Skeletal muscle cell (primary cell): ENCODE data around the gene TMEM150A.
"Not testable (repeated sequence)": the region's sequence is repeated elsewhere in the genome, so short reads cannot be mapped to it uniquely, and the experiment has no call there.

Experiments
- DNase-seq: peaks from one replicate; pipeline ENCODE4 v3.0.0-alpha.2; 2010; ENCODE audit warnings: low read depth
- H3K4me3 ChIP-seq: 2 replicates; pipeline ENCODE4 v1.5.1; 2011; ENCODE audit warnings: low read depth, mild to moderate bottlenecking, control low read depth, low read length, moderate library complexity

Gene TMEM150A

DNA sequence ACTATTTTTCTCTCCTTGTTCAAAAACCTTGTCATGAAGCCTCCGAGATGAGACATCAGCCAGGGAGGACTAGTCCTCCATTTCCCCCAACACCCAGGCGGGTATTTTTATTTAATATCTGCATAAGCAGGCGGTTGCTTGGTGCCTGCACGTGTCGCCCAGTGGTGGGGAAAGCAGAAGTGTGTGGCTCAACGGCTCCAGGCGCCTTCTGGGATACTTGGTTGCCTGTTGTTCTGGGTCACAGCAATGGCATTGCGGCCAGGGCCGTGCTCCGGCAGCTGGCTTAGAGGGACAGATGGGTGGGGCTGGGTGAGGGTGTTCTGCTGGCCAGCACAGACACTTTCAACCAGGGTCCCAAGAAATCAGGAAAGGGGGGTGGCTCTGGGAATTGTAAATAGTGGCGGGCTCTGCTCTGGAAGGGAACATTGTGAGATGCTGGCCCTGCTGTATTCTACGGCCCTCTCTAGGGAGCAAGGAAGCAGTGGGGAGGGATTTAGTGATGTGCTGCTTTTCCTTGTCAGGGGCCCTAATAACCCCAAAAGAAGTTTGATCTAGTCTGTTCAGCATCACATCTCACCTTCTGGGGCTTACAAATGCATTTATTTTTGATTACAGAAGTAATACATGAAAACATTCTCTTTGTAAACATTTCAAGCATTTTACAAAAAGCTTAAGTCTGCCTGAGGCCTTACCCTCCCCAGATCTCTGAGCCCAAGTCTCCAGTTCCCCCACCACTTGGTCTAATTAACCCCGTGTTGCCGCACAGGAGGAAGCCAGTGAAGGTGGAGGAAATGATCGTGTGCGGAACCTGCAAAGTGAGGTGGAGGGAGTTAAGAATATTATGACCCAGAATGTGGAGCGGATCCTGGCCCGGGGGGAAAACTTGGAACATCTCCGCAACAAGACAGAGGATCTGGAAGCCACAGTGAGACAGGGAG lies 24.0 kb downstream of the TMEM150A start:
- no peak overlapping the region for H3K4me3 ChIP-seq
- no peak for DNase-seq

DNA sequence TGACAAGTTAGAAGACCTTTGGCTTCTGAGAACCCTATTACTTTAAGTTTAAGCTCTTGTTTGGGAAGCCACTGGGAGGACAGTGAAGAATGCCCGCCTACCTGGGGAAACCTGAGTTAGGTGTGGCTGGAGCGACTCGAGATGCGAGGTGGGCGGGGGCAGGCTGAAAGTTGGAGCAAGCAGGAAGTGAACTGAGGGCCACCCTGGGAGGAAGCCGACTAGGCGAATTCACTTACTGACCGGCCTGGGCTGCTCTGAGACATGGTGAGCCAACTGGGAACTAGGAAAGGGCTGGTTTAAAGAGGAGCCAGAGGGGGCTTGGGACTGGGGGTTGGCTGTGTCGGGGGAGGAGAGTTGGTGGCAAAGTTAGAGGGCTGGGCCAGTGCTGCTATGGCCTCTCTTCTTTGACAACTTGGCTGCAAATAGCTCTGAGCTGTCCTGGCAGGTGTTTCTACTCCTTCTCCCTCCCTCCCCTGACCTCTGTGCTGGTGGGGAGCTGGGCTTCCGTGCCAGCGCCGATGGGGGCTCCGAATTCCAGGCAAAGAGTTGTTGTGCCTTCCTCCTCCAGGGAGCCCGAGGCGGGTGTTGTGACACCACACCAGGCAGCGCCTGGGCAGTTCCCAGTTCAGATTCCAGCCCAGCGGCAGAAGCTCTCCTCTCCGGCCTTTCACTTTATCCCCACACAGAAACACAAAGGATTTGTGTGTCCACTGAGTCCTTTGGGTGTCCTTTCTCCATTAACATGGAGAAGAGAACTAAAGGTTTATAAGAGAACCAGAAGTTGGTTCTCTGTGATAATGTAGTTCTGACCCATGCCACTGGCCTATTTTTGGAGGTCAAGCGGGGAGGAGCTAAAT lies 24.9 kb downstream of the TMEM150A start, which contains the start of gene VAMP8:
VAMP8 (plus strand) TSS at position 201 of the 857 bp plus-strand sequence; CDS start at position 262, 61 bp downstream.
- no peak for DNase-seq
- no peak within 1 kb of the TSS for H3K4me3 ChIP-seq

DNA sequence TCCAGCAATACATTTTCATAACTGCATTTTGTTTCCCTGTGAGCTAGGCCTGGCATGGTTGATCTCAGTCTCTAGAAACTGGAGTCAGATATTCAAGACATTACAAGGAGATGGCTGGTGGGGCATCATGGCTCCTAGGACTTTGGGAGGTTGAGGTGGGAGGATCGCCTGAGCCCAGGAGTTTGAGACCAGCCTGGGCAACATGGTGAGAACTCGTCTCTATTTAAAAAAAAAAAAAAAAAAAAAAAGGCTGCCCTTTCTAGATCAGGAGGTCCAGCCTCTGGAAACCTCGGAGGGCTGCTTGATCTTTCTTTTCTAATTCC lies 25.5 kb downstream of the TMEM150A start:
- no peak for DNase-seq
- no peak overlapping the region for H3K4me3 ChIP-seq

DNA sequence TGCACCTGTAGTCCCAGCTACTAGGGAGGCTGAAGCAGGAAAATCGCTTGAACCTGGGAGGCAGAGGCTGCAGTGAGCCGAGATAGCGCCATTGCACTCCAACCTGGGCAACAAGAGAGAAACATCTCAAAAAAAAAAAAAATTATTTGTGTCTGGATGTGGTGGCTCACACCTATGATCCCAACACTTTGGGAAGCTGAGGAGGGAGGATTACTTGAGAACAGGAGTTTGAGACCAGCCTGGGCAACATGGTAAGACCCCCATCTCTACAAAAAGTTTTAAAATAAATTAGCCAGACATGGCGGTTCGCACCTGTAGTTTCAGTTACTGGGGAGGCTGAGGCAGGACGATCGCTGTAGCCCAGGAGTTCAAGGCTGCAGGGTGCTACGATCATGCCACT lies 26.8 kb downstream of the TMEM150A start:
- no peak overlapping the region for H3K4me3 ChIP-seq
- no peak for DNase-seq

DNA sequence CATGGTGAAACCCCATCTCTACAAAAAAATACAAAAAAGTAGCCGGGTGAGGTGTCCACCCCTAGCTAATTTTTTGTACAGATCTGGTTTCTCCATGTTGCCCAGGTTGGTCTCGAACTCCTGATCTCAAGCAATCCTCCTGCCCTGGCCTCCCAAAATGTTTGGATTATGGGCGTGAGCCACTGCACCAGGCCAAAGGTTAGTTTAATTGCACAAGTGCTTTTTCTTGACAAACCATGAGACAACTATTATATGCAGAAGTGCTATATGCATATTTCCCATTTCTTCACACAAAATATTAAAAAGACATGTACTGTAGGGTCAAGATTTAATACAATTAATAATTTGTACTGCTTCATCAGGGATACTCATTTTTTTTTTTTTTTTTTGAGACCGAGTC lies 36.2 kb downstream of the TMEM150A start:
- DNase-seq: no peak
- H3K4me3 ChIP-seq: no peak overlapping the region

DNA sequence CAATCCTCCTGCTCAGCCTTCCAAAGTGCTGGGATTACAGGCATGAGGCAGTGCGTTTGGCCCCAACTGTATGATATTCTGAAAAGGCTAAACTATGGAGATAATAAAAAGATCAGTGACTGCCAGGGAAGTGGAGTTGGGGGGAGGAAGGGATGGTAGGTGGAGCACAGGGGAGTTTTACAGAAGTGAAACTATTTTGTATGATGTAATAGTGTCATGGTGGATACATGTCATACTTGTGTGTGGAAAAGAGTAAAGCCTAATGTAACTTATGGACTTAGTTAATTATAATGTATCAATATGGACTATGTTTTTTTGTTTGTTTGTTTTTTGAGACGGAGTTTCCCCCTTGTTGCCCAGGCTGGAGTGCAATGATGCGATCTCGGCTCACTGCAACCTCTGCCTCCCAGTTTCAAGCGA lies 38.3 kb downstream of the TMEM150A start:
- no peak for DNase-seq
- H3K4me3 ChIP-seq: no peak overlapping the region

DNA sequence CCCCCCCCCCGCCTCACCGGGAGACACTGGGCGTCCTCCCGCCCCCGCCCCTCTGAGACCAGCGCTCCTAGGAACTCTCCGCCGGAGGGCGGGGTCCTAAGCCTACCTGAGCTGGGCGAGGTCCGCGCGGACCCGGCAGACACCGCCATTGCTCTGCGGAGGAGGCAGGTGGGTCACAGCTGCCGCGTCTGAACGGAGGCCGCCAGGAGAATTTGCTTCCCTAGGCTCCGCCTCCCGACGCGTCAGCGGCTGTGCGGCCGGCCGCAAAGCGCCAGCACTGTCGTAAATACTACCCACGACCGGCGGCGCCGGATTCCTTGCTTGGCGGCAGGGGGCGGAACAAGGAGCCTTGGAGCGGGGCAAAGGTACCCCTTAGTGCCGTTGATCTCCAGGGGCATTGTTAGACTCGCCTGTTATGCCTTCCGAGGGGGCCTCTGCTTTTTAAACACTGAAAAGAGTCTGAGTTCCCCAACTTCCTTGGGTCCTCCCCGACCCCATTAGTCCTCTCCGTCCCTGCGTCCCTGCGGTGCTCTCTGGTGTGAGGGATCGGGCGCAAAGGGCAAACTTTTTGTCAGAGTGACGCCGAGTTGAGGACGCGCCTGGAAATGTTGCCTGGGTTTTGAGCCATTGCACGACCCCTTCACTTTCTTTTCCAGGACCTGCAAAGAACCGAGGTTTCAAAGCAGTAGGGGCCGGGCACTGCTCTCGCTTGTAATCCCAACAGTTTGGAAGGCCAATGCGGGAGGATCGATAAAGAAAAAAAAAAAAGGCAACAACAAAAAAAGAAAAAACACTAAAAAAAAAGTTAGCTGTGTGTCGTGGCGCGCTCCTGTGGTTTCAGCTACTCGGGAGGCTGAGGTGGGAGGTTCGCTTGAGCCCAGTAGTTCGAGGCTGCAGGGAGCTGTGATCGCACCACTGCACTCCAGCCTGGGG lies 41.0 kb downstream of the TMEM150A start, which contains the start of gene GGCX:
GGCX (minus strand) TSS at position 214 of the 933 bp plus-strand sequence; CDS start at position 149, 65 bp downstream.
- H3K4me3 ChIP-seq: peak within 1 kb of the TSS; percentile 74
- DNase-seq: peak; percentile 78

DNA sequence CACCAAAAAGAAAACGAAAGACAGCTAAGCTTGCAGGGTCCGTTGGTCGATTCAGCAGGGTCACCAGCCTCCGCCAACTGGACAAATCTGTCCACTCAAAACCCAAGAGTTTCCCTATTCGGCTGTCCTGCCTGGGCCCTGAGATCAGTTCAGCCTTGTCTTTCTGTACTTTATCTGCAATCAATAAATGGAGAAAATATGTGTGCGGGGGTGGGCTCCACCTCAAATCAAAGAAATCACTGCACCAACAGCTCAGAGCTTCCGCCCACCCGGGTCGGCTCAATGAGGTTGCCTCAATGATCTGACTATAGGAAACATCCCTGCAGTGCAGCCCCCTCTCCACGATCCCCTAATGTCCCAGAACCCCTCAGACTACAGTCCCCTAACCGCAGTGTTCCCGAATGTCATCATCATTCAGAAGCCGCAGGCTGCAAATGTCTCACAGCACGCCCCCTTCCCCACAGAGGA lies 41.7 kb downstream of the TMEM150A start:
- DNase-seq: no peak
- H3K4me3 ChIP-seq: peak overlapping the region; percentile 74

DNA sequence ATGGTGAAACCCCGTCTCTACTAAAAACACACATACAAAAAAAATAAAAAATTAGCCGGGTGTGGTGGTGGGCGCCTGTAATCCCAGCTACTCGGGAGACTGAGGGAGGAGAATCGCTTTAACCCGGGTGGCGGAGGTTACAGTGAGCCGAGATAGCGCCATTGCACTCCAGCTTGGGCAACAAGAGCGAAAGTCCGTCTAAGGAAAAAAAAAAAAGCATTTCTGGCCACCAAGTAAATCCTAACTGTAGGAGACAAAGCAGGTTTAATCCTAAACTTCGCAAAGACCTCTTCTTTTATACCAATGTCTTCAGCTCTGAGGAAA lies 42.1 kb downstream of the TMEM150A start:
- H3K4me3 ChIP-seq: peak overlapping the region; percentile 74
- not testable (repeated sequence) for DNase-seq

DNA sequence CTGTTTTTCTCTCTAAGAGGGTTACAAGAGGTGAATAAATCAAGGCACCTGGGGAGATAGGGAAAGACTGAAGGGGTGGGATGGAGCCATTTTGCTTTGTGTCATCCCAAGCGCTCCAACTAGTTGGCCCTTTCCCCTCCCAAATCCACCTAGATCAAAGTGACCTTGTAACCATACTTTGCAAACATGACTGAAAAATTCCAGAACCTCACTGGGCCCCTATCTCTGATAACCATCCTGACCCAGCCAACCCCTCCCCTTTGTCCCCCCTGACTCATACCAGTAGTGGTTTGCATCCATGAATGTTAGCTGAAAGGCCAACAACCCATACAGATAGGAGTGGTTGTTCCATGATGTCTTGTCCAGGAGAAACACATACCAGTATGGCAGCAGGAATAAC lies 44.3 kb downstream of the TMEM150A start:
- DNase-seq: no peak
- no peak overlapping the region for H3K4me3 ChIP-seq

DNA sequence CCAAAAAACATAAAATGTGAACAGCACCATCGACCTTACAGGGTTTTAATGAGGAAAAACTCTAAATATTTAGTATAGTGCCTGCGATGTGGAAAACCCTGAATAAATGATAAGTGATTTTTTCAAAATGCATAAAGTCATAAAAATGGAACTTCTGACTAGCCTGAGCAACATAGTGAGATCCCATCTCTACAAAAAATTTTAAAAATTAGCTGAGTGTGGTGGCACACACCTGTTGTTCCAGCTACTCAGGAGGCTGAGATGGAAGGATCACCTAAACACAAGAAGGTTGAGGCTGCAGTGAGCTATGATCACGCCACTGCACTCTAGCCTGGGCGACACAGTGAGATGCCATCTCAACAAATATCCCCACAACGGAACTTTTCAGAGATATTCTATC lies 45.4 kb downstream of the TMEM150A start:
- H3K4me3 ChIP-seq: no peak overlapping the region
- DNase-seq: no peak

DNA sequence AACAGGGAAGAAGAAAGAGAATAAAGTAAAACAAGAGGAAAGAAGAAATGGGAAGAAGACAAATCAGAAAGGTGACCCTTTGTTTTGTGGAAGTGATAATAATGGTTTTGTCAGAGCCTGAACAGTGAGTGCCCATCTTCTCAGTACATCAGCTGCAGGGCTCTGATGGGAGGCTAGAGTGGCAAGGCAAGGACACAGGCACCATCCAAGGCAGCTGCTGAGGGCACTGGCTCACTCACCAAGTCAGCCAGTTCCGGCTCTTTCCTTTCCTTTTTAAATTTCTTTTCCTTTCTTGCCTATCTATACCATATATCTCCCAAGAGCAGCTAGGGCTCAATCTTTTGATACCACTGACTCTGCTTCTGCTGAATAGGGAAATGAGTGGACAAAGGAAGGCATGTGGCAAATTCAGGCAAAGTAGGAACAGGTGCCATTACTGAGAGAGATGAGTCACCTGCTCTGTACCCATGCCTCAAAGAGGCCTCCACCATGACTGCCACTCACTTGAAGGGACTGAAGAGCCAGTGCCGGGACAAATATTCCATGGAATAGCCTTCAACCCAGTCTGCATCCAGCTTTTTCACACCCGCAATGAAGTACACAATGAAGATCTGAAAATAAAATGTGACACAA lies 47.4 kb downstream of the TMEM150A start:
- DNase-seq: no peak
- no peak overlapping the region for H3K4me3 ChIP-seq

DNA sequence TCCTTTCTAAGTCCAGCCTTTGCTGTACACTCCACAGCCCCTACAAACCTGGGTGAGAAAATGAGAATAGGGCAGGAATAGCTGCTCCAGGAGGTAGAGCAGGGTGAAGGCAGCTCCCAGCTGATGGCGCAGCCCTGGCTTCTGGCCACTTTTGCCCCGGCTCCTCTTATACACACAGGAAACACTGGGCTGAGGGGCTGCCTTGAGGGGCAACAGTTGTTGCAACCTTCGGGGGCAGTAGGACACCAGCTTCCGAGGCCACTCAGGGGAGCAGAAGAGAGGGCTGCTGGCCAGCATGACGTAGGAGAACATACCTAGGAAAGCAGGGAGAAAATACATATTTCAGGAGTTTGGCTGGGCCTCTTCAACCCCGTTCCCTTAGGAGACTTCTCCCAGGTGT lies 49.3 kb downstream of the TMEM150A start:
- no peak for DNase-seq
- no peak overlapping the region for H3K4me3 ChIP-seq

DNA sequence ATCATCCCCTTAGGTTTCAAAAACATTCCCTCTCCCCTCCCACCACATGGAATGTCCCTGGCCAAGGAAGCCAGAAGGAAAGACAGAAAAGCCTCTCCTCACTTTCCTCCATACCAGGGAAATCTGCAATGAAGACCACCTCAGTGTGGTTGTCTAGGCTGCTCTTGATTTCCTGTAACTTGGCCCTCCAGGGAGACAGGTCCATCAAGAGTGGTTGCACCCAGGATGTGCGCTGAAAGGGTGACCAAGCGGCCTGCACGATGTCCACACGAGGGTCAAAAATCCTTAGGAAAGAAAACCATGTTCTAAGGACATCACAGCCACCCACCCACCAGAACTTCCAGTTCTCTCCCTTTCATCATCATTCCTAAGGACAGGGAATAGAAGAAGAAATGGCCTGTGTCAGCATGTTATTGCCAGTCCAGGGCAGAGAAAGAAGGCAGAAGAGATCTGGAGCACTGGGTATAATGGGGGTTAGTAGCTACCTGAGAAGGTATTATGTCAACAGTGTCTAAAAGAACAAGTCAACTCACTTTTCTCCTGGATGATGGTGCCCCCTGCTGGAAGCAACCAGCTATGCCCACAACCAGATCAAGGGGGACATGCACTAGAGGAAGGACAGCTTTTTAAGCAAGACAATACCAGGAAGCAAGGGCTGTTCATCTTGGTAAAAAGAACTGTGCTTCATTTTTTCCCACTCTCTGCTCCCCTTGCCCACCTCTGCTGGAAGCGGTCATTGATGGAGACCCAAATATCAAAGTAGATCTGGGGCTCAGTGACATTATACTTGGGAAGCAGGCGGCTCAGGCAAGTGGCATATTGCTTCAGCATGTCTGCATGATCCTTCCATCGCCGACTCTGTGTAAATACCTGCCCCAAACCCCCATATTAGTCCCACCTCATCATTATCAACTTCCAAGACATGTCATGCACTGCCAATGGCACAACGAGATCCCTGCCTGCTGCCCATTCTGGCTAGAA lies 50.5 kb downstream of the TMEM150A start:
- no peak for DNase-seq

DNA sequence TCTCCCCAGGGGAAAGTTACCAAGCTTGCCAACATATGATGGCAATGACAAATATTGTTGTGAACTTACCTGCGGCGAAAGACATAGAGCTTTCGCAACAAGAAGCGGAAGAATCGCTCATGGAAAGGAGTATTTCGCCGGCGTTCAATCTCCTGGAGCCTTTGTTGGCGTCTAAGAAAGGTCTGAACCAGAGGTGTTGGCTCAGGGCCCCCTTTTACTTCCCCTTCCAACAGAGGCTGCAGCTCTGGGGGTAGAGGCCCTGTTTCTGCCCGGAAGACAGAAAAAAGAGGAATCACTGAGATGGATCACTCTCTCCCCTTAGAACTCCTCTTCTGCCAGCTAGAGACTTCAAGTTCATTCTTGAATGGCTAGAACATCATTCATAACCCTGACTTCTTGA lies 52.0 kb downstream of the TMEM150A start:
- DNase-seq: no peak
- H3K4me3 ChIP-seq: no peak overlapping the region

More for the DNA sequence above, 50.5 kb downstream of the TMEM150A start:
- H3K4me3 ChIP-seq: no peak overlapping the region

DNA sequence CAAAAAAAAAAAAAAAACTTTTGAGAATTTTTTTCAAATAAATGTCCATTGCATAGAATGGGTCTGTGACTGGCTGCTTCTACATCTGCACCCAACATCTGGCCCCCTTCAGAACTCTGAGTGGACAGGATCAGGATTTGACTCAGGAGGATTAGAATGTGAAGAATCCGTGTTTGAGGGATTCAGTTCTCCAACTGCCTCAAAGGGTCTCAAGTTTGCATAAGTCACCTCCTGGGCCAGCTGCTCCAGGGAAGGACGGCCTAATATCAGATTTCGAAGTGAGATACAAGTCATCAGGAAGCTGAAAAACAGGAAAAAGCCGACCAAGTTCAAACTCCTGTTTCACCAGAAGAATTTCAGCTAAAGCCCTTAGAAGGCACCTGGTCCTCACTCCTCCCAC lies 52.7 kb downstream of the TMEM150A start:
- no peak overlapping the region for H3K4me3 ChIP-seq
- peak; percentile 80 for DNase-seq

DNA sequence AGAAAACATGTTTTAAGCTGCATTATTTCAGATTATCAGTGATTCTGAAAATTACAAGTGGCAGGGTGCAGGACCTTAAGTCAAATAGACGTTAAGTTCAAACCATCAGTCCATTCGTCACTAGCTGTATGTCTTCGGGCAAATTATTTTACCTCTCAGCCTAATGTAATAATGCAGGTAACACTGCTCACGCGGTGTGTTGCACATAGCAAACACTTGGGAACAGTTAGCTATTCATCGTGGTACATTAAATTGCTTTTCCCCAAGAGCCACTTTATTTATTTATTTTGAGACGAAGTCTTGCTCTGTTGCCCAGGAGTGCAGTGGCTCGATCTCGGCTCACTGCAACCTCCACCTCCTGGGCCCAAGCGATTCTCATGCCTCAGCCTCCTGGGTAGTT lies 53.4 kb downstream of the TMEM150A start:
- H3K4me3 ChIP-seq: no peak overlapping the region
- no peak for DNase-seq

DNA sequence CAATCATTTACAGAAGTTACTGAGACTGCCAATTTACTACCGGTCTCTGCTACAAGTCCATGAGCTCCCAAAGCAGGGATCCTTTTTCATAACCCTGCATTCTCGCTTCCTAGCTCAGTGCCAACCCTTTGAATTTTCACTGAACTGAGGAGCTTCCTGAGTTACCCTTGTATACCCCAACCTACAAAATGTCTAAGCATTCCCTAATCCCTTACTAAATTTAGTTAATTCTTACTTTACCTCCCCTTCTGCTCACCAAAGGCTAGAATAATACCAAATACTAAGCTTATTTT lies 53.9 kb downstream of the TMEM150A start:
- DNase-seq: no peak
- no peak overlapping the region for H3K4me3 ChIP-seq
